GM19351 (cell line): ENCODE data around the gene MAPK1.
"Not testable (repeated sequence)": the region's sequence is repeated elsewhere in the genome, so short reads cannot be mapped to it uniquely, and the experiment has no call there.

Source experiments
- ATAC-seq: cut with Tn5 transposase; IDR thresholded peaks from one replicate; pipeline ENCODE4 v1.9.1; 2021; ENCODE audit warnings: mild to moderate bottlenecking, moderate library complexity; ENCODE audit not compliant: unreplicated experiment

MAPK1 gene

DNA sequence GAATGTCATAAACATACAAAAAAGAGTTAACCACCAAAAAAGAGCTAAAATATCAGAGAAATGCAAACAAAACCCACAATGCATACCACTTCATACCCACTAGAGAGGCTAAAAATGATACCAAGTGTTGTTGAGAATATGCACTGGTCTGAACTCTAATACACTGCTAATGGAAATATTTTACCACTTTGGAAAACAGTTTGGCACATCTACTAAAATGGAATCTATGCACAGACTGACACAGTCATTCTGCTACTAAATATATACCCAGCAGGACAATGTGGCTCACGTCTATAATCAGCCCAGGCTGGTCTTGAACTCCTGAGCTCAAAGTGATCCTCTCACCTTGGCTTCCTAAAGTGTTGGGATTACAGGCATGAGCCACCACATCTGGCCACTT lies 18.0 kb downstream of the MAPK1 start:
- ATAC-seq = no peak

DNA sequence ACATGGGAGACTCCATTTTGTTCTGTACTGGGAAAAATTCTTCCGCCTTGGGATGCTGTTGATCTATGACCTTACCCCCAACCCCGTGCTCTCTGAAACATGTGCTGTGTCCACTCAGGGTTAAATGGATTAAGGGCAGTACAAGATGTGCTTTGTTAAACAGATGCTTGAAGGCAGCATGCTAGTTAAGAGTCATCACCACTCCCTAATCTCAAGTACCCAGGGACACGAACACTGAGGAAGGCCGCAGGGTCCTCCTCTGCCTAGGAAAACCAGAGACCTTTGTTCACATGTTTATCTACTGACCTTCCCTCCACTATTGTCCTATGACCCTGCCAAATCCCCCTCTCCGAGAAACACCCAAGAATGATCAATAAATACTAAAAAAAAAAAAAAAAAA lies 19.4 kb downstream of the MAPK1 start:
- not testable (repeated sequence) for ATAC-seq

DNA sequence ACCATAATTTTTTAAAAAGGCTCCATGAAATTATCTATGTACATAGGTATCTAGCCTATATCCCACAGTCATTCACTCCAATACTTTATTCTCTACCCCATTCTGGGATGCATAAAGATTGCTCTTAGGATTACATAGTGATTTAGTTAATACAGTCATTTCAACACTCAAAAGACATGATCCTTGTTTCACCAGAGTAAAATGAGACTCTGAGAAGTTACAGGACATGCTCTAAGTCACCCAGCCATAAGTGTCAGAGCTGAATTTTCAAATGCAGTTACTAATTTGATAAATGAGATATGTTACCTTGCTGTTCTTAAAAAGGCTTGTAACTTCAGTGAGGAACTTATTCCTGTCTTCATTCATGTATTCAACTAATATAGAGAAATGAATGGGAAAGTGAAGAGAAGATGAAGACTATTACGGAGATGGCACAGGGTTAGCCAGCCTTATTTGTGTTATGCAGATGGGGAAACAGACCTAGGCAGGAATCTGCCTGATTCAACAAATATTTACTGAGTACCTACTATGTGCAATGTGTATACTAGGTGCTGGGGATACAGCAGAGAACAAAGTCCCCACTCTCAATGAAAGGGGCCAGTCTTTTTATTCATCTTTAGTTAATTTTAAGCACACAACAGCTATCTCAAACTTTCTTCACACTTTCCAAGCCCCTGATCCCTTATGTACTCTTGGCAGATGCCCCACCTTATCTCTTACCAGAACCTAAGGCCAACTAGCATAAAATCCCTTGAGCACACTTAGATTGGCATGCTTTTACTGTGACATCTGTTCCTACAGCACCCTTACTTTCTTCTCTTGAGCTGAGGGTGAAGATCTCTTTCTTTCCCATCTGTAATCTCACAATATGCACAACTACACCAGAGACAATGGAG lies 21.6 kb downstream of the MAPK1 start:
- ATAC-seq = no peak

DNA sequence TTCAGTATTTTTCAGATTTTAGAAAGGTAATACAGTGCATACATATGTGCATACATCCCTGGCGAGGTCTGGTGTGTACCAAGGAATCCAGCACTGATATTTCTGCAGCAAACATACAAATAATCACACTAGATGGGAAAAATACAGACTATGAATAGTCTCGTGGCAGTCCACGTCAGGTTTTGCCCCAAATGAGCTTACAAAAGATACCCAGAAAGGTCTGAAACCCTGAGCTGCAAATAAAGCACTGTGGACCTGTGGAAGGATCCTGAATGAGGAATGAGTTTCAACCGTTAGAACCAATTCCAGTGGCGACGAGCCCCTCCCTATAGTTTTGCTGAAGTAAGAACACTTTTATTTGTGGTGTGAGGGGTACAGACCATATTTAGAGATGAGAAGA lies 24.5 kb downstream of the MAPK1 start:
- no peak for ATAC-seq

DNA sequence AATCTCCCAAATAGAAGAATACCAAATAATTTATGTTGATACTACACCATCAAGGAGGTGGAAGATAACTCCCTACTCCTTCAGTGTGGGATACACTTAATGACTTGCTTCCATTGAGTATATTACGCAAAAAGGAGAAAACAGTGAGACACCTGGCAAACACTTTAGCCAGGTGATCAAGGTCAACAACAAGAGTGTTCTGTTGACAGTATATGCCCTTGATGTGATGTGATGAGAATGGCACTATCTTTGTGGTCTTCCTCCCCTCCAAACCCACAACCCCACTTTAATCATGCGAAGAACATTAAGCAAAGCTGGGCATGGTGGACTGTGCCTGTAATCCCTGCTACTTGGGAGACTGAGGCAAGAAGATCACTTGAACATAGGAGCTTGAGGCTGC lies 26.0 kb downstream of the MAPK1 start:
- no peak for ATAC-seq

DNA sequence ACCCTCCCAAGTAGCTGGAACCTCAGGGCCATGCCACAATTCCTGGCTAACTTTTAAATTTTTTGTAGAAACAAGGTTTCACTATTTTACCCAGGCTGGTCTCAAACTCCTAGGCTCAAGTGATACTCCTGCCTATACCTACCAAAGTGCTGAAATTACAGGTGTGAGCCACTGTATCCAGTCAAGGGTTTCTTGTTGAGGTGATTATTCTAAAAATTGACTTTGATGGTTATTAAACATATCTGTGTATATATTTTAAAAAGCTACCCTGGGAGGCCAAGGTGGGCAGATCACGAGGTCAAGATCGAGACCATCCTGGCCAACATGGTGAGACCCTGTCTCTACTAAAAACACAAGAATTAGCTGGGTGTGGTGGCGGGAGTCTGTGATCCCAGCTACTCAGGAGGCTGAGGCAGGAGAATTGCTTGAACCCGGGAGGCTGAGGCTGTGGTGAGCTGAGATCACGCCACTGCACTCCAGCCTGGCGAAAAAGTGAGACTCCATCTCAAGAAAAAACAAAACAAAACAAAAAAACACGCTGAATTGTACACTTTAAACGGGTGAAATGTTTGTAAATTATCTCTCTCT lies 27.1 kb downstream of the MAPK1 start:
- no peak for ATAC-seq

DNA sequence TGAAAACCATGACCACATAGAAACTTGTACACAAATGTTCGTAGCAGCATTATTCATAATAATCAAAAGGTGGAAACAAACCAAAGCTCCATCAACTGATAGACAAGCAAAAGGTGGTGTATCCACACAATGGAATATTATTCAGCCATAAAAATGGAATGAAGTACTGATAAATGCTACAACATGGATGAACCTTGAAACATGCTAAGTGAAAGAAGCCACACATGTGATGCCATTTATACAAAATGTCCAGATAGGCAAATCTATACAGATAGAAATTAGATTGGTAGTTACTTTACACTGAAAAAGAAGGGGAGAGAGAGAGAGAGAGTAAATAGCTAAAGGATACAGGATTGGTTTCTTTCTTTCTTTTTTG lies 27.7 kb downstream of the MAPK1 start:
- no peak for ATAC-seq

DNA sequence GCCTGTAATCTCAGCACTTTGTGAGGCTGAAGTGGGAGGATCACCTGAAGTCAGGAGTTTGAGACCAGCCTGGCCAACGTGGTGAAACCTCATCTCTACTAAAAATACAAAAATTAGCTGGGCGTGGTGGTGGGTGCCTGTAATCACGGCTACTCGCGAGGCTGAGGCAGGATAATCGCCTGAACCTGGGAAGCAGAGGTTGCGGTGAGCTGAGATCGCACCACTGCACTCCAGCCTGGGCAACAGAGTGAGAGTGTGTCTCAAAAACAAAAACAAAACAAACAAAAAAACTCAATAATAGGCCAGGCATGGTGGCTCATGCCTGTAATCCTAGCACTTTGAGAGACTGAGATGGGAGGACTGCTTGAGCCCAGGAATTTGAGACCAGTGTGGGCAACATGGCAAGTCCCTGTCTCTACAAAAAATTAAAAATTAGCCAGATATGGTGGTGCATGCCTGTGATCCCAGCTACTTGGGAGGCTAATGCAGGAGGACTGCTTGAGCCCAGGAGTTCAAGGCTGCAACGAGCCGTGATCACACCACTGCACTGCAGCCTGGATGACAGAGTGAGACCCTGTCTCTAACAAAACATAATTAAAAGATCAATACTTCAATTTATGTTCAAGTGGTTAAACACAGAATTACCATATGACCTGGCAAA lies 28.2 kb downstream of the MAPK1 start:
- ATAC-seq = not testable (repeated sequence)

DNA sequence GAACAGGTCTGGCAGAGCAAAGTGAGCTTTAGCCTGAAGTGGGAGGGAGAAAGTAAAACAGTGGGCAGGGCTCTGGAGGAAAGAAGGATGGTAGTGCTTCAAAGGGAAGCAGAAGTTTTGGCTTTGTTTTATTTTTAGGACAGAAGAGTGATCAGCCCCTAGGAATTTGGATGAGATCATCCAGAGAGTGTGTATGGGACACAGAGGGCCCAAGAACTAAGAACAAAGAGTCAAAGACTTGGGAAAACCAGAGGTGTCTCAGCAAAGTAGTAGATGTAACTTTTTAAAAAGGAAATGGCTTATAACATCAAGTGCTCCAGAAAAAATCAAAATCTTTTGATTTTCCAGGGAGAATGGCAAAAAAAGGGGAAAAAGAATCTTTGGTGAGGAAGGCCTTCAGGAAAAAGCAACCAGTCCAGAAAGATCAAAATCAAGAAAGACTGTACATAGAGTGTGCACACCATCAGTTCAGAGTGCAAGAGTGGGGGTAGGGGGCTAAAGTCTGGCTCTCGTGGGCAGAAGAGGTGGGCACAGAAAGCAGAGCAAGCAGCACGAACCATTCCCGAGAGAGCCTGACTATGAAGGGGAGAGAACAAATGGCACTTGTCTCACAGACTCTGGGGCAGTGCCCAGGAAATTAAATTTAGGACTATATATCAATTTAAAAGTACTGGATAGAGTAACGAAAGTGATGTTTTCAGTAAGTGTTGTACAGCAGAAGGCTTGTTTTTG lies 30.0 kb downstream of the MAPK1 start:
- ATAC-seq = no peak

DNA sequence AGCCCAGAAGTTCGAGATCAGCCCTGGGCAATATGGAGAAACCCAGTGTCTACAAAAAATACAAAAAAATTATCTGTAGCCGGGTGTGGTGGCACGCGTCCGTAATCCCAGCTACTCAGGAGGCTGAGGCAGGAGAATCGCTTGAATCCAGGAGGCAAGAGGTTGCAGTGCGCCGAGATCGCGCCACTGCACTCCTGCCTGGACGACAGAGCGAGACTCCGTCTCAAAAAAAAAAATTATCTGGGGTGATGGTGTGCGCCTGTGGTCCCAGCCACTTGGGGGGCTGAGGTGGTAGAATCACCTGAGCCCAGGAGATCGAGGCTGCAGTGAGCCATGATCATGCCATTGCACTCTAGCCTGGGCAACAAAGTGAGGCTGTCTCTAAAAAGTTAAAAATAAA lies 31.0 kb downstream of the MAPK1 start:
- ATAC-seq = not testable (repeated sequence)

DNA sequence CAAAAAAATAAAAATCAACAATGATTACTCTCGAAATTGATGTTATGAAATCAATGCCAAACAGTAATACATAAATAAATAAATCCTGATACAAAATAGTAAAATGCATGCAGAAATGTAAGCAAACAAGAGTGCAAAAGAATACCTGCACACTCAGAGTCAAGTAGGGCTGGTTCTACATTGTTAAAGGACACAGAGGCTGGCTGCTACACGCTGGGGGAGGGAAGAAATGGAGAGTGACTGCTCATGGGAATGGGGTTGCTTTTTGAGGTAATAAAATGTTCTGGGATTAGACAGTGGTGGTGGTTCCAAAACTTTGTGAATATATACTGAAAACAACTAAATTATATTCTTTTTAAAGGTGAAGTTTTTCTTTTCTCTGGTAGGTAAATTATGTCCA lies 32.1 kb downstream of the MAPK1 start:
- ATAC-seq = no peak

DNA sequence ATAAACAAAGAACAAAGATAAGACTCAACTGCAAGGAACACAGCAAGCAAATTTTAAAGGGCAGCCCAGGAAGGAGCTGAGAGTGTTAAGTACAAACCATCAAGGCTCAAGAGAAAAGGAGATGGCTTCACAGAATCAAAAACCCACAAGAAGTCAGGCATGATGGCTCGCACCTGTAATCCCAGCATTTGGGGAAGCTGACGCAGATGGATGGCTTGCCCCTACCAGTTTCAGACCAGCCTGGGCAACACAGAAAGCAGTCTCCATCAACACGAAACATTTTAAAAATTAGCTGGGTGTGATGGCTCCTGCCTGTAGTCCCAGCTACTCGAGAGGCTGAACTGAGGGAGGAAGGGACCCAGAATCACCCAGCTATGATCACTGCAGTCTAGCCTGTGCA lies 32.6 kb downstream of the MAPK1 start:
- no peak for ATAC-seq

DNA sequence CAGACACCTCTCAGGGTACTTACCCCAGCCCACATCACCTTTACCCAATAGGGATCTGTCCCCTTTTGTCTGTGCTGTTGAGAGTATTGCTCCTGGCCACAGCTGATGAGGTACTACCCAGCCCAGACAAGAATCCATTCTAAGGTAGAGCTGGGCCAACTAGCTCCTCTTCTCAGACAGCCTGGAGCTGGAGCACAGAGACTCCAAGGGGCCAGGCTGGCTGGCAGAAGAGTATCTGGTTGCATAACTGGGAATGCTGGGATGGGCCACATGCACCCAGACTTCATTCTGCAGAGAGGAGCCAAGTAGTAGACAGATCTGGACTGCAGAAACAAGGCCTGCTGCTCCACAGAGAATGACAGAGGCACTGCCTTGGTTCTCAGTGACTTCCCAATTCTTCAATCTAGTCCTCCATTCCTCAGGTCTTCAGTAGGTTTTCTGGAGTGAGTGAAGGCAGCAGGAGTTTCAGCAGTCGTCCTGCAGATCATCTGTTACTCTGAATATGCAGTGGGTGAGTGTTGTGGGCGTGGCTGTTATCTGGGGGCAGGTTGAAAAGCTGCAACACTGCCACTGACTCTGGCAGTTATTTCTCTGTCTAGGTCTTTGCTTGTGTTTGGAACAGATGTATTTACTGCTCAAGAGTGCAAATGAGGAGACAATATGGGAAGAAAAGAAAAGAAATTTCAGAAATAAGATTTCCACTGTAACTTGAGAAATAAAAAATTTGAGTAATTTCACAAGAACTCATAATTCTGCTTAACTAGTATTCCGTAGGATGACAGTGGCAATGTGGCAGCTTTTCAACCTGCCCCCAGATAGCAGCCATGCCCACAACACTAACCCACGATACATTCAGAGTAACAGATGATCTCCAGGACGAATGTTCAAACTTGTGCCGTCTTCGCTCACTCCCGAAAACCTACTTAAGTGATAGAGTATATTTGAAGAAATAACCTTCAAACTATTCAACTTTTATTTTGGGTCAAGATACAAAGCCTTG lies 34.9 kb downstream of the MAPK1 start:
- ATAC-seq = no peak

DNA sequence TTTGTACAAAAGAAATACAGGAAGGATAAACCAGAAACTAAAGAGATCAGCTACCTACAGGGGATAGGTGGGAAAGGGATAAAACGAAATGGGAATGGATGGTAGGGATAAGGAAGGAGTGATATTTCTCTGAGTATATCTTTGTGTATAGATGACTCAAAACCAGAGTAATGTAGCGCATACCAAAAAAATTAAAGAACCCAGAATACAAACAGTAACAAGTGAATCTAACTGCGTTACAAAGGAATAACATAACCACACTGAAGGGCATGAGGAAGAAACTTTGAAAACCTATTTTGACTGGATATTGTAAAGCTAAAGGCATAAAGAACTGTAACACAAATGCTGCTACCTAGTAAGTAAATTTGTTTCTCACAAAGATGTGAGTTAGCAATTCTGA lies 37.9 kb downstream of the MAPK1 start:
- ATAC-seq = no peak

DNA sequence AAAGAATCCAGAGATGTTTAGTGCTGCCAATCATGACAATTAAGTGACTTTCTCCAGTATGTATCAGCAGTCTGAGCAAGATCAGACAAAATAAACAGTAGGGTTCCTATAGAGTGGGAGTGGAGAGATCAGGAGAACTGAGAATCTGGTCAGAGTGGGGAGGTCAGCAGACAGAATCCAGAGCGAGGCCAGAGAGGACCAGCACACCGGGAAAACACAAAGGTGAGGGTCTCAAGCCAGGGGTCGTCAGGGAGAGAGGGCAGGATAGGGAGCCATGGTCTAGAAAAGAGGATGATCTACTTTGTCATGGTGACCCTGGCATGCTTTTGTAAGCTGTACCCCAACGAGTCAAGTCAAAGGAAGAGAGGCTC lies 39.2 kb downstream of the MAPK1 start:
- ATAC-seq = no peak

DNA sequence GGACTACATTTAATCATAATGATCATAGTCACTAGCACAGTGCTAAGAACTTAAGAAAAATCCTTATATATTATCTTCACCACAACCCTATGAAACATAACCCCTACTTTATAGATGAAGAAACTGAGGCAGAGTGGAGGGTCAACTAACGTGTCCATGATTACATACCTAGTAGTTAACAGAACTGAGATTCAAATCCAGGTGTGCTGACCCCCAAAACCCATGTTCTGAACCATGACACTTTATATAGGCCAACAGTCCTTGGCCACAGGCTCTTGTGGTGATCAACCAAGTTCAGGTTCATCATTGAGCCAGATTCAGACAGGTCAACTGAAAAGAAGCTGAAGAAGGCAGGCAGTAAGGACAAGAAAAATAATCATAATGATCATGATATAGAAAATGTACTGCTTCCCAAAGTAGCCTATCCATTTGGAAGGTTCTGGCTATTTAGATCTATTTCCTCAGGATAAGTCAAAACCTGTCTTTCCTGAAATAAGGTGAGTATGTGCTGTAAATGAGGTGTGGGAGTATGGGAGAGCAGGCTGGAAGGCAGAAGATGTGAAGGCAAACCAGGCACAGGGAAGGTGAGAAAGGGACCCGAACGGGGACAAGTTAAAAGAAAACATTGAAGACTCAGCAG lies 39.7 kb downstream of the MAPK1 start:
- ATAC-seq = no peak

DNA sequence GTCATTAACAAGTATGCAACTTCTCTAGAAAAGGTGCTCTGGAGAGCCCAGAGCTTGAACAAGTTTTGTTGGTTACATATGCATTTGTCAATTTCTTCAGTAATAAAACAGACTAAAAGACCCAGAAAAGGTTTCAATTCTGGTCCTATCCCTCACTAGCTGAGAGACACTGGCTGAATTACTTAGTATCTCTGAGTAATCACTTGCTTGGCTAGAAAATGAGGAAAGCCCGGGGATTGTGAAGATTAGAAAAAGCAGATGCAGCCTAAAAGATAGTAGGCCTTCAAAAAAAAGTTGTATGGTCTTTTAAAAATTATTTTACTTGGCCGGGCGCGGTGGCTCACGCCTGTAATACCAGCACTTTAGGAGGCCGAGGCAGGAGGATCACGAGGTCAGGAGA lies 41.2 kb downstream of the MAPK1 start:
- ATAC-seq = no peak

DNA sequence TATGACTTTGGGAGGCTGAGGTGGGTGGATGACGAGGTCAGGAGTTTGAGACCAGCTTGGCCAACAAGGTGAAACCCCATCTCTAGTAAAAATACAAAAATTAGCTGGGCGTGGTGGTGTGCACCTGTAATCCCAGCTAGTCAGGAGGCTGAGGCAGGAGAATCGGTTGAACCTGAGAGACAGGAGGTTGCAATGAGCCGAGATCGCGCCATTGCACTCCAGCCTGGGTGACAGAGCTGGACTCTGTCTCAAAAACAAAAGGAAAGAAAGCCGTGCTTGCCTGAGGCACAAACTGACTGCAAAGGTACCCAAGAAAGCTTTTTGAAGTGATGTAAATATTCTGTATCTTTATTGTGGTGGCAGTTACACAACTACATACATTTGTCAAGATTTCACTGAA lies 42.5 kb downstream of the MAPK1 start:
- ATAC-seq = not testable (repeated sequence)

DNA sequence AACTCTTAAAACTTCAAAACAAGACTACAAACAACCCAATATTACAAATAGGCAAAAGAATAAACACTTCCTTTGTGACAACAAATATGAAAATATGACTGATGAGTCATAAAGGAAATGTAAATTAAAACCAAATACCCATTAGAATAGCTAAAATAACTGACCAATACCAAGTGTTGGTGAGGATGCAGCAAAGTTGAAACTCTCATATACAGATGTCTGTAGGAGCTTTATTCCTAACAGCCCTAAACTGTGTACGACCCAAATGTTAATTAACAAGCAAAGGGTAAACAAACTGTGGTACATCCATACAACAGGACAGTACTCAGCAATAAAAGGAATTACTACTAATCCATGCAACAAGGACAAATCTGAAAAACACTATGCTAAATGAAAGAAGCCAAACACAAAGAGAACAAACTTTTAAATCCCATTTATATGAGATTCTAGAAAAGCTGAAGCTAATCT lies 43.0 kb downstream of the MAPK1 start:
- ATAC-seq = no peak
